GM23338 (cell line): ENCODE results near the gene AP2A2. TPM values are rescaled to one million over a fixed set of nuclear protein-coding genes. Genes with fewer than 3 reads are reported as not detected.

Source experiments
- ATAC-seq: fragments of 200-7000 bp; cut with Tn5 transposase; 3 replicates; pipeline ENCODE4 v1.9.1; 2020
- DNase-seq: peaks from one replicate; pipeline ENCODE4 v3.0.0-alpha.2; 2015; ENCODE audit warnings: low spot score
- H2AFZ ChIP-seq: fragments of 200-600 bp; sonication (generic); 2 replicates; pipeline ENCODE4 v1.8.0; 2016; ENCODE audit warnings: antibody characterized with exemption, mild to moderate bottlenecking, moderate library complexity
- H3F3A ChIP-seq: fragments of 200-600 bp; sonication (generic); replicated peaks from 2 replicates; pipeline ENCODE4 v1.8.0; 2017; ENCODE audit warnings: antibody characterized with exemption, mixed run types, low read depth
- H3K27ac ChIP-seq: fragments of 200-600 bp; sonication (generic); 2 replicates; pipeline ENCODE4 v1.6.1; 2016; ENCODE audit warnings: low read depth
- H3K27me3 ChIP-seq: fragments of 200-600 bp; sonication (generic); 2 replicates; pipeline ENCODE4 v1.8.0; 2016; ENCODE audit warnings: mild to moderate bottlenecking, mixed run types, moderate library complexity; ENCODE audit not compliant: insufficient read depth
- H3K36me3 ChIP-seq: fragments of 200-600 bp; sonication (generic); 2 replicates; pipeline ENCODE4 v1.8.0; 2016; ENCODE audit warnings: mild to moderate bottlenecking; ENCODE audit not compliant: insufficient read depth
- H3K4me1 ChIP-seq: fragments of 200-600 bp; sonication (generic); 2 replicates; pipeline ENCODE4 v1.8.0; 2016; ENCODE audit warnings: mild to moderate bottlenecking, moderate library complexity; ENCODE audit not compliant: insufficient read depth
- H3K4me2 ChIP-seq: fragments of 200-600 bp; sonication (generic); 2 replicates; pipeline ENCODE4 v1.7.1; 2017; ENCODE audit warnings: mixed run types
- H3K4me3 ChIP-seq: fragments of 200-600 bp; sonication (generic); 2 replicates; pipeline ENCODE4 v1.6.1; 2016; ENCODE audit warnings: mixed run types
- H3K79me2 ChIP-seq: fragments of 200-600 bp; sonication (generic); replicated peaks from 2 replicates; pipeline ENCODE4 v1.8.0; 2017; ENCODE audit warnings: mild to moderate bottlenecking; ENCODE audit not compliant: insufficient read depth
- H3K9me2 ChIP-seq: fragments of 200-600 bp; sonication (generic); 2 replicates; pipeline ENCODE4 v1.8.0; 2017; ENCODE audit not compliant: insufficient read depth
- H4K20me1 ChIP-seq: fragments of 200-600 bp; sonication (generic); replicated peaks from 2 replicates; pipeline ENCODE4 v1.8.0; 2017; ENCODE audit warnings: mild to moderate bottlenecking; ENCODE audit not compliant: insufficient read depth
- H3K27ac Mint-ChIP-seq: 2 replicates; pipeline ENCODE4 v1.8.0; 2020; ENCODE audit warnings: inconsistent platforms, mild to moderate bottlenecking, moderate library complexity, mixed read lengths
- H3K27me3 Mint-ChIP-seq: 3 replicates; pipeline ENCODE4 v1.8.0; 2022; ENCODE audit warnings: low read depth, mild to moderate bottlenecking, moderate library complexity, mixed read lengths, inconsistent platforms; ENCODE audit not compliant: insufficient read depth, poor library complexity
- H3K36me3 Mint-ChIP-seq: 3 replicates; pipeline ENCODE4 v1.8.0; 2021; ENCODE audit warnings: low read depth, mild to moderate bottlenecking, inconsistent platforms, moderate library complexity, mixed read lengths
- H3K4me1 Mint-ChIP-seq: 3 replicates; pipeline ENCODE4 v1.8.0; 2020; ENCODE audit warnings: mild to moderate bottlenecking, inconsistent platforms, mixed read lengths
- H3K4me3 Mint-ChIP-seq: 3 replicates; pipeline ENCODE4 v1.8.0; 2021; ENCODE audit warnings: moderate library complexity, mild to moderate bottlenecking, inconsistent platforms, mixed read lengths
- H3K9me3 Mint-ChIP-seq: 3 replicates; pipeline ENCODE4 v1.8.0; 2020; ENCODE audit warnings: moderate library complexity, mild to moderate bottlenecking, inconsistent platforms, mixed read lengths
- CREB1 ChIP-seq: fragments of 250-450 bp; sonication (Bioruptor Pico); IDR thresholded peaks from 2 replicates; pipeline ENCODE4 v1.5.0; 2020; ENCODE audit warnings: low read depth, mild to moderate bottlenecking, moderate library complexity
- EZH2phosphoT487 ChIP-seq: fragments of 200-600 bp; sonication (generic); IDR thresholded peaks from one replicate; pipeline ENCODE4 v1.8.1; 2018; ENCODE audit warnings: antibody characterized with exemption; ENCODE audit not compliant: unreplicated experiment
- POLR2AphosphoS5 ChIP-seq: IDR thresholded peaks from 2 replicates; pipeline ENCODE4 v1.6.1; 2016; ENCODE audit warnings: antibody characterized with exemption, low read depth
- STAT1 ChIP-seq: IDR thresholded peaks from one replicate; pipeline ENCODE4 v1.6.1; 2016; ENCODE audit warnings: antibody characterized with exemption; ENCODE audit not compliant: unreplicated experiment
- ZNF331 ChIP-seq: fragments of 250-450 bp; sonication (Bioruptor Pico); IDR thresholded peaks from 2 replicates; pipeline ENCODE4 v1.5.0; 2020; ENCODE audit warnings: low read depth, mild to moderate bottlenecking, moderate library complexity
- polyA plus RNA-seq: library from polyadenylated mRNA; unstranded; fragments of >200 nt; fragmentation: Nextera tagmentation; extraction: Ambion mirVana; gene quantifications from 2 replicates; pipeline ENCODE4 v1.2.1, GENCODE V29; 2016
- total RNA-seq: library from RNA; depleted of rRNA; stranded (reverse); fragments of >200 nt; shearing (Covaris generic); gene quantifications from 2 replicates; pipeline ENCODE4 v1.2.3, GENCODE V29; 2014
- TF ChIP-seq, protein P1 (sequence below): fragments of 250-450 bp; sonication (Bioruptor Pico); IDR thresholded peaks from 2 replicates; pipeline ENCODE4 v1.5.0; 2020; ENCODE audit warnings: mild to moderate bottlenecking, moderate library complexity
- TF ChIP-seq, protein P2 (sequence below): IDR thresholded peaks from 2 replicates; pipeline ENCODE4 v1.6.1; 2016; ENCODE audit warnings: antibody characterized with exemption
- TF ChIP-seq, protein P3 (sequence below), 2 experiments: fragments of 200-600 bp in 1 of 2; sonication (generic) in 1 of 2; conservative IDR thresholded peaks; 2 replicates each; pipeline versions ENCODE4 v1.5.1 to v1.6.1; 2016 to 2017; ENCODE audit warnings: antibody characterized with exemption in 2 of 2, low read depth in 2 of 2, mild to moderate bottlenecking in 2 of 2, moderate library complexity in 1 of 2

The AP2A2 gene
- total and polyA plus RNA-seq, 2 experiments from 2014 or later: 23.7 to 47.5 TPM

DNA sequence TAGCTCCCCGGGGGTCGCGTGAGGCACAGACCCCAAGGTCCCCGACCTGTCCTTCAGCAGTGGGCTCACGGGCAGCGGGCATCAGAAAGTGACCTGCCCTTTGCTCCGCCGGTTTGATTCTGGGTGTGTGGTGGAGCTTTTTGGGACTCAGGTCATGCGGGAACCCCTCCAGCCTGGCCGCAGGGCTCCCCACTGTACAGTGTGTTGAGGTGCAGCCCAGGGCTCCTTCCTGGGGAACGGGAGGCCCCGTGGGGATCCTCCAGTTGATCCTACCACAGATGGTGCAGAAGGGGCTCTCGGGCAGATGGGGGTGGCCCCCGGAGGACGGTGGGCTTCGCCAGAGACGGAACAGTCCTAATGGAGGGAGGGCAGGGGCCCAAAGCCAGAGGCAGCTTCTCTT, 86.6 kb downstream of the AP2A2 start:
- Mint-ChIP-seq H3K27ac (no peak overlapping the region), H3K9me3 (peaks cover 13% of the 10 kb centered on the region), H3K4me1 (no peaks in the 10 kb centered on the region), H3K4me3 (no peak overlapping the region), H3K36me3 (peaks cover 27% of the 10 kb centered on the region), H3K27me3 (peaks cover 14% of the 10 kb centered on the region)
- TF ChIP-seq POLR2AphosphoS5: no peak
- no peak for TF ChIP-seq ZNF331 (CRISPR knock-in tag)
- TF ChIP-seq, protein P1, sequence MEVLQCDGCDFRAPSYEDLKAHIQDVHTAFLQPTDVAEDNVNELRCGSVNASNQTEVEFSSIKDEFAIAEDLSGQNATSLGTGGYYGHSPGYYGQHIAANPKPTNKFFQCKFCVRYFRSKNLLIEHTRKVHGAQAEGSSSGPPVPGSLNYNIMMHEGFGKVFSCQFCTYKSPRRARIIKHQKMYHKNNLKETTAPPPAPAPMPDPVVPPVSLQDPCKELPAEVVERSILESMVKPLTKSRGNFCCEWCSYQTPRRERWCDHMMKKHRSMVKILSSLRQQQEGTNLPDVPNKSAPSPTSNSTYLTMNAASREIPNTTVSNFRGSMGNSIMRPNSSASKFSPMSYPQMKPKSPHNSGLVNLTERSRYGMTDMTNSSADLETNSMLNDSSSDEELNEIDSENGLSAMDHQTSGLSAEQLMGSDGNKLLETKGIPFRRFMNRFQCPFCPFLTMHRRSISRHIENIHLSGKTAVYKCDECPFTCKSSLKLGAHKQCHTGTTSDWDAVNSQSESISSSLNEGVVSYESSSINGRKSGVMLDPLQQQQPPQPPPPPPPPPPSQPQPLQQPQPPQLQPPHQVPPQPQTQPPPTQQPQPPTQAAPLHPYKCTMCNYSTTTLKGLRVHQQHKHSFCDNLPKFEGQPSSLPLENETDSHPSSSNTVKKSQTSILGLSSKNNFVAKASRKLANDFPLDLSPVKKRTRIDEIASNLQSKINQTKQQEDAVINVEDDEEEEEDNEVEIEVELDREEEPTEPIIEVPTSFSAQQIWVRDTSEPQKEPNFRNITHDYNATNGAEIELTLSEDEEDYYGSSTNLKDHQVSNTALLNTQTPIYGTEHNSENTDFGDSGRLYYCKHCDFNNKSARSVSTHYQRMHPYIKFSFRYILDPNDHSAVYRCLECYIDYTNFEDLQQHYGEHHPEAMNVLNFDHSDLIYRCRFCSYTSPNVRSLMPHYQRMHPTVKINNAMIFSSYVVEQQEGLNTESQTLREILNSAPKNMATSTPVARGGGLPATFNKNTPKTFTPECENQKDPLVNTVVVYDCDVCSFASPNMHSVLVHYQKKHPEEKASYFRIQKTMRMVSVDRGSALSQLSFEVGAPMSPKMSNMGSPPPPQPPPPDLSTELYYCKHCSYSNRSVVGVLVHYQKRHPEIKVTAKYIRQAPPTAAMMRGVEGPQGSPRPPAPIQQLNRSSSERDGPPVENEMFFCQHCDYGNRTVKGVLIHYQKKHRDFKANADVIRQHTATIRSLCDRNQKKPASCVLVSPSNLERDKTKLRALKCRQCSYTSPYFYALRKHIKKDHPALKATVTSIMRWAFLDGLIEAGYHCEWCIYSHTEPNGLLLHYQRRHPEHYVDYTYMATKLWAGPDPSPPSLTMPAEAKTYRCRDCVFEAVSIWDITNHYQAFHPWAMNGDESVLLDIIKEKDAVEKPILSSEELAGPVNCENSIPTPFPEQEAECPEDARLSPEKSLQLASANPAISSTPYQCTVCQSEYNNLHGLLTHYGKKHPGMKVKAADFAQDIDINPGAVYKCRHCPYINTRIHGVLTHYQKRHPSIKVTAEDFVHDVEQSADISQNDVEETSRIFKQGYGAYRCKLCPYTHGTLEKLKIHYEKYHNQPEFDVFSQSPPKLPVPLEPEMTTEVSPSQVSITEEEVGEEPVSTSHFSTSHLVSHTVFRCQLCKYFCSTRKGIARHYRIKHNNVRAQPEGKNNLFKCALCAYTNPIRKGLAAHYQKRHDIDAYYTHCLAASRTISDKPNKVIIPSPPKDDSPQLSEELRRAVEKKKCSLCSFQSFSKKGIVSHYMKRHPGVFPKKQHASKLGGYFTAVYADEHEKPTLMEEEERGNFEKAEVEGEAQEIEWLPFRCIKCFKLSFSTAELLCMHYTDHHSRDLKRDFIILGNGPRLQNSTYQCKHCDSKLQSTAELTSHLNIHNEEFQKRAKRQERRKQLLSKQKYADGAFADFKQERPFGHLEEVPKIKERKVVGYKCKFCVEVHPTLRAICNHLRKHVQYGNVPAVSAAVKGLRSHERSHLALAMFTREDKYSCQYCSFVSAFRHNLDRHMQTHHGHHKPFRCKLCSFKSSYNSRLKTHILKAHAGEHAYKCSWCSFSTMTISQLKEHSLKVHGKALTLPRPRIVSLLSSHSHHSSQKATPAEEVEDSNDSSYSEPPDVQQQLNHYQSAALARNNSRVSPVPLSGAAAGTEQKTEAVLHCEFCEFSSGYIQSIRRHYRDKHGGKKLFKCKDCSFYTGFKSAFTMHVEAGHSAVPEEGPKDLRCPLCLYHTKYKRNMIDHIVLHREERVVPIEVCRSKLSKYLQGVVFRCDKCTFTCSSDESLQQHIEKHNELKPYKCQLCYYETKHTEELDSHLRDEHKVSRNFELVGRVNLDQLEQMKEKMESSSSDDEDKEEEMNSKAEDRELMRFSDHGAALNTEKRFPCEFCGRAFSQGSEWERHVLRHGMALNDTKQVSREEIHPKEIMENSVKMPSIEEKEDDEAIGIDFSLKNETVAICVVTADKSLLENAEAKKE: no peak
- TF ChIP-seq CREB1: no peak
- TF ChIP-seq, protein P2, sequence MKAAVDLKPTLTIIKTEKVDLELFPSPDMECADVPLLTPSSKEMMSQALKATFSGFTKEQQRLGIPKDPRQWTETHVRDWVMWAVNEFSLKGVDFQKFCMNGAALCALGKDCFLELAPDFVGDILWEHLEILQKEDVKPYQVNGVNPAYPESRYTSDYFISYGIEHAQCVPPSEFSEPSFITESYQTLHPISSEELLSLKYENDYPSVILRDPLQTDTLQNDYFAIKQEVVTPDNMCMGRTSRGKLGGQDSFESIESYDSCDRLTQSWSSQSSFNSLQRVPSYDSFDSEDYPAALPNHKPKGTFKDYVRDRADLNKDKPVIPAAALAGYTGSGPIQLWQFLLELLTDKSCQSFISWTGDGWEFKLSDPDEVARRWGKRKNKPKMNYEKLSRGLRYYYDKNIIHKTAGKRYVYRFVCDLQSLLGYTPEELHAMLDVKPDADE: no peak
- TF ChIP-seq STAT1: no peak
- no peak for TF ChIP-seq EZH2phosphoT487
- TF ChIP-seq, protein P3, sequence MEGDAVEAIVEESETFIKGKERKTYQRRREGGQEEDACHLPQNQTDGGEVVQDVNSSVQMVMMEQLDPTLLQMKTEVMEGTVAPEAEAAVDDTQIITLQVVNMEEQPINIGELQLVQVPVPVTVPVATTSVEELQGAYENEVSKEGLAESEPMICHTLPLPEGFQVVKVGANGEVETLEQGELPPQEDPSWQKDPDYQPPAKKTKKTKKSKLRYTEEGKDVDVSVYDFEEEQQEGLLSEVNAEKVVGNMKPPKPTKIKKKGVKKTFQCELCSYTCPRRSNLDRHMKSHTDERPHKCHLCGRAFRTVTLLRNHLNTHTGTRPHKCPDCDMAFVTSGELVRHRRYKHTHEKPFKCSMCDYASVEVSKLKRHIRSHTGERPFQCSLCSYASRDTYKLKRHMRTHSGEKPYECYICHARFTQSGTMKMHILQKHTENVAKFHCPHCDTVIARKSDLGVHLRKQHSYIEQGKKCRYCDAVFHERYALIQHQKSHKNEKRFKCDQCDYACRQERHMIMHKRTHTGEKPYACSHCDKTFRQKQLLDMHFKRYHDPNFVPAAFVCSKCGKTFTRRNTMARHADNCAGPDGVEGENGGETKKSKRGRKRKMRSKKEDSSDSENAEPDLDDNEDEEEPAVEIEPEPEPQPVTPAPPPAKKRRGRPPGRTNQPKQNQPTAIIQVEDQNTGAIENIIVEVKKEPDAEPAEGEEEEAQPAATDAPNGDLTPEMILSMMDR (conservative IDR thresholded peaks at IDR 0.05; ENCODE audit: low read depth in 2 of 2): no peak
- Histone ChIP-seq H3K79me2 (no peaks in the 10 kb centered on the region), H3F3A (no peaks in the 10 kb centered on the region), H3K4me1 (no peaks in the 10 kb centered on the region), H3K27ac (no peak overlapping the region), H2AFZ (no peak overlapping the region), H3K4me3 (no peak overlapping the region), H3K36me3 (no peaks in the 10 kb centered on the region), H3K27me3 (no peaks in the 10 kb centered on the region), H4K20me1 (no peaks in the 10 kb centered on the region; the same call in 1 of the 2 replicates), H3K9me2 (no peaks in the 10 kb centered on the region), H3K4me2 (no peak overlapping the region)
- ATAC-seq (no peak), DNase-seq (no peak)
